ENCODE measurements around the gene EDAR.

The EDAR gene

GRCh38 chr2:109021895-109022300 is 32.9 kb upstream of the EDAR start:
- no peak overlapping the region for H3K4me3 ChIP-seq (ENCODE audit: low read depth in 1 of 2, low read length in 2 of 2)

DNA sequence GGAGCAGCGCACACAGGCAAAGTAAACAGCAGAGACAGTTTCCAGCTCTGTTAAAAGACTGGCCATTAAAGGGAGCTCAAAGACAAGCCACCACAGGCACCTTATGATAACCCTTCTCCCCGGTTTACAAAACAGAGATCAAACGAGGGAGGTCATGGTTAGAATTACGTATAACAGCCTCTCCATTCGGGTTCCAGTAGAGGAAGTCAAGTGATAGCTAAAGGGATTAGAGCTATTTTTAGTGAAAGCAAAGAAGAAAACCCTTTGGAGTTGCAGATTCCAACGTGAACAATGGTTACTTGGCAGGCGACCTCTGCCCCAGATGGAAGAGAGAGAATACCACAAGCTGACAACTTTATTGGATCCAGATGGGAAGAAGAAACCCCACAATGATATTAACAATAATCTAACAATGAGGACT is 31.2 kb upstream of the EDAR start:
- H3K27me3 ChIP-seq (ENCODE audit: control insufficient read depth in 1 of 2, insufficient read depth in 2 of 2, low read length in 2 of 2) = no peaks in the 10 kb centered on the region
- no peak overlapping the region for H3K9ac ChIP-seq (ENCODE audit: low read length)
- H3K27ac ChIP-seq (ENCODE audit: low read depth, low read length) = no peak overlapping the region
- H3K4me3 ChIP-seq (ENCODE audit: low read depth in 1 of 2, low read length in 2 of 2) = no peak overlapping the region
- H3K36me3 ChIP-seq (ENCODE audit: insufficient read depth, low read length) = no peaks in the 10 kb centered on the region
- no peaks in the 10 kb centered on the region for H3K9me3 ChIP-seq (ENCODE audit: low read length)
- no peaks in the 10 kb centered on the region for H3K4me1 ChIP-seq (ENCODE audit: insufficient read depth, low read length)

More at GRCh38 chr2:109021895-109022300, 32.9 kb upstream of the EDAR start:
- Histone ChIP-seq H3K9ac (ENCODE audit: low read length) (no peak overlapping the region), H3K27me3 (ENCODE audit: control insufficient read depth in 1 of 2, insufficient read depth in 2 of 2, low read length in 2 of 2) (no peaks in the 10 kb centered on the region), H3K4me1 (ENCODE audit: insufficient read depth, low read length) (no peaks in the 10 kb centered on the region), H3K36me3 (ENCODE audit: insufficient read depth, low read length) (no peaks in the 10 kb centered on the region), H3K27ac (ENCODE audit: low read depth, low read length) (no peak overlapping the region), H3K9me3 (ENCODE audit: low read length) (no peaks in the 10 kb centered on the region)

GRCh38 chr2:109018452-109018851 is 29.4 kb upstream of the EDAR start:
- H3K9me3 ChIP-seq (ENCODE audit: low read length) = no peaks in the 10 kb centered on the region

DNA sequence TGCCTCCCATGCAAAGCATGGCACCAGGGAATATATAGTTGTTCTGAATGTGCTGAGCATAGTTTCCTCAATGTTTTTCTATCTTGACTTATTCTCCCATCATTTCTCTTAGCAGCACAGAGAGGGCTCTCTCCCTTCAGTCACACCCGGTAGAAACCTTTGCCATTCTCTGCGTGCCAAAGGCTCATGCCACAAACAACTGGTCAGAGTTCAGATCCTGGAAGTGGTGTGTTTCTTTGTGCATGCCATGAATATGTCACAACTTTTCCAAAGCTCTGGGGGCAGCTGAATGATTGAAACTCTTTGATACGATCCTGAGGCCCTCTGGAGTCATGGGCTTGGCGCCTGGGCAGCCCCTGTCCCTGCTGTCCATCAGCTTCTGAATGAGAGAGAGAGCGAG is 28.0 kb upstream of the EDAR start:
- no peaks in the 10 kb centered on the region for H3K9me3 ChIP-seq (ENCODE audit: low read length)
- no peaks in the 10 kb centered on the region for H3K36me3 ChIP-seq (ENCODE audit: insufficient read depth, low read length)
- H3K27ac ChIP-seq (ENCODE audit: low read depth, low read length) = no peak overlapping the region
- no peak overlapping the region for H3K9ac ChIP-seq (ENCODE audit: low read length)
- no peaks in the 10 kb centered on the region for H3K27me3 ChIP-seq (ENCODE audit: control insufficient read depth in 1 of 2, insufficient read depth in 2 of 2, low read length in 2 of 2)
- no peak overlapping the region for H3K4me3 ChIP-seq (ENCODE audit: low read depth in 1 of 2, low read length in 2 of 2)
- no peaks in the 10 kb centered on the region for H3K4me1 ChIP-seq (ENCODE audit: insufficient read depth, low read length)

More at GRCh38 chr2:109018452-109018851, 29.4 kb upstream of the EDAR start:
- H3K27ac ChIP-seq (ENCODE audit: low read depth, low read length) = no peak overlapping the region
- no peaks in the 10 kb centered on the region for H3K27me3 ChIP-seq (ENCODE audit: control insufficient read depth in 1 of 2, insufficient read depth in 2 of 2, low read length in 2 of 2)
- no peaks in the 10 kb centered on the region for H3K4me1 ChIP-seq (ENCODE audit: insufficient read depth, low read length)
- no peak overlapping the region for H3K9ac ChIP-seq (ENCODE audit: low read length)
- H3K4me3 ChIP-seq (ENCODE audit: low read depth in 1 of 2, low read length in 2 of 2) = no peak overlapping the region
- H3K36me3 ChIP-seq (ENCODE audit: insufficient read depth, low read length) = no peaks in the 10 kb centered on the region

- no peaks in the 10 kb centered on the region for H3K9me3 ChIP-seq (ENCODE audit: low read length)
- no peaks in the 10 kb centered on the region for H3K36me3 ChIP-seq (ENCODE audit: insufficient read depth, low read length)
- H3K27ac ChIP-seq (ENCODE audit: low read depth, low read length) = no peak overlapping the region
- H3K9ac ChIP-seq (ENCODE audit: low read length) = no peak overlapping the region
- no peak overlapping the region for H3K4me3 ChIP-seq (ENCODE audit: low read depth in 1 of 2, low read length in 2 of 2)
- no peaks in the 10 kb centered on the region for H3K4me1 ChIP-seq (ENCODE audit: insufficient read depth, low read length)
- no peaks in the 10 kb centered on the region for H3K27me3 ChIP-seq (ENCODE audit: control insufficient read depth in 1 of 2, insufficient read depth in 2 of 2, low read length in 2 of 2)
Observed at GRCh38 chr2:109016376-109016775, 27.4 kb upstream of the EDAR start.

GRCh38 chr2:109014476-109014875 is 25.5 kb upstream of the EDAR start:
- Histone ChIP-seq H3K9me3 (ENCODE audit: low read length) (no peaks in the 10 kb centered on the region), H3K4me1 (ENCODE audit: insufficient read depth, low read length) (no peaks in the 10 kb centered on the region), H3K9ac (ENCODE audit: low read length) (no peak overlapping the region), H3K27me3 (ENCODE audit: control insufficient read depth in 1 of 2, insufficient read depth in 2 of 2, low read length in 2 of 2) (no peaks in the 10 kb centered on the region), H3K4me3 (ENCODE audit: low read depth in 1 of 2, low read length in 2 of 2) (no peak overlapping the region), H3K27ac (ENCODE audit: low read depth, low read length) (no peak overlapping the region), H3K36me3 (ENCODE audit: insufficient read depth, low read length) (no peaks in the 10 kb centered on the region)

DNA sequence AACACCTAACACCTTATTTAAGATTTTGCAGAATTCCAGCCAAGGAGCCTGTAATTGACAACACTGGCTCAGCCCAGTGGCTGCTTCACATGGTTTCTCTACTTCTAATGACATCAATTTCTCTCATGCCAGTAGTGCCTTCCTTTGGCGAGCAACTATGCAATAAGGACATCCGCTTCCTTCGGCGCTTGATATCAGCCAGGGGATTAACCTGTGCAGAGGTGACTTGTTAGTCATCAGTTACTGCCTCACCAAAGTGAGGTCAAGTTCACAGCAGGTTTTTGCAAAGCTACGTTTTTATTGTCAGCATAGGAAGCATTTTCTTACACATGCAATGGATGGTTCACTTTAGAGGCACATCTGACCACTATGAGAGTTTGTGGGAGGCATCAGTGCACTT is 24.0 kb upstream of the EDAR start:
- Histone ChIP-seq H3K4me1 (ENCODE audit: insufficient read depth, low read length) (no peaks in the 10 kb centered on the region), H3K9ac (ENCODE audit: low read length) (no peak overlapping the region), H3K4me3 (ENCODE audit: low read depth in 1 of 2, low read length in 2 of 2) (no peak overlapping the region), H3K9me3 (ENCODE audit: low read length) (no peaks in the 10 kb centered on the region), H3K36me3 (ENCODE audit: insufficient read depth, low read length) (no peaks in the 10 kb centered on the region), H3K27ac (ENCODE audit: low read depth, low read length) (no peak overlapping the region), H3K27me3 (ENCODE audit: control insufficient read depth in 1 of 2, insufficient read depth in 2 of 2, low read length in 2 of 2) (no peaks in the 10 kb centered on the region)

DNA sequence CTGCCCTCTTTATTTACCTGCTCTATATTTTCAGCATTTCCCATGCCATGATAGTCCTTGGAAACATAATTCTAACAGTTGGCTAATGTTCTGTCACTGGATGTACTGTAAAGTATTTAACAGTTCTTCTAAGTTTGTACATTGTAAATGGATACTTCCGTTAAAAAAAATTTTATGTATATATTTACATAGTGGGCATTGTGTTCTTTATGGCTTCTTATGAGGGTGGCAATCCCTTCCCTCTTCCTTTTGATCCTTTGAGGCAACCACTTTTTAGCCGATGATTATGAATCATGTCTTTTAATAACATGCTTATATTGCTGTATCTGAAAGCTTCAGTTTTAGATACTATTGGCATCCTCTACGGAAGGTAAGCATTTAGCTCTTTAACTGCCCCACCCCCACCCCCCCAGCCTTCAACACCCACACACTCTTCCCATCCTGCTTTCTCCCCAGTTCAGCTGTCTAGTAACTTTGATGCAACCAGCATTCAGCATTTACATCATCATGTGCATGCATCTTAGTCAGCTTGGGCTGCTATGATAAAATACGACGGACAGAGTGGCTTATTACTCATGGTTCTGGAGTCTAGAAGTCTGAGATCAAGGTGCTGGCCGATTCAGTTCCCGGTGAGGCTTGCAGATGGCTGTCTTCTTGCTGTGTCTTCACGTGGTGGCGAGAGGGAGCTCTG is 21.0 kb upstream of the EDAR start:
- Histone ChIP-seq H3K9me3 (ENCODE audit: low read length) (no peaks in the 10 kb centered on the region), H3K4me1 (ENCODE audit: insufficient read depth, low read length) (no peaks in the 10 kb centered on the region), H3K36me3 (ENCODE audit: insufficient read depth, low read length) (no peaks in the 10 kb centered on the region), H3K9ac (ENCODE audit: low read length) (no peak overlapping the region), H3K4me3 (ENCODE audit: low read depth in 1 of 2, low read length in 2 of 2) (no peak overlapping the region), H3K27ac (ENCODE audit: low read depth, low read length) (no peak overlapping the region), H3K27me3 (ENCODE audit: control insufficient read depth in 1 of 2, insufficient read depth in 2 of 2, low read length in 2 of 2) (no peaks in the 10 kb centered on the region)

GRCh38 chr2:109006971-109007370 is 18.0 kb upstream of the EDAR start:
- no peak overlapping the region for H3K27ac ChIP-seq (ENCODE audit: low read depth, low read length)
- H3K27me3 ChIP-seq (ENCODE audit: control insufficient read depth in 1 of 2, insufficient read depth in 2 of 2, low read length in 2 of 2) = no peaks in the 10 kb centered on the region
- H3K4me1 ChIP-seq (ENCODE audit: insufficient read depth, low read length) = no peaks in the 10 kb centered on the region
- H3K9ac ChIP-seq (ENCODE audit: low read length) = no peak overlapping the region
- no peak overlapping the region for H3K4me3 ChIP-seq (ENCODE audit: low read depth in 1 of 2, low read length in 2 of 2)
- no peaks in the 10 kb centered on the region for H3K36me3 ChIP-seq (ENCODE audit: insufficient read depth, low read length)
- H3K9me3 ChIP-seq (ENCODE audit: low read length) = no peaks in the 10 kb centered on the region

- H3K27me3 ChIP-seq (ENCODE audit: control insufficient read depth in 1 of 2, insufficient read depth in 2 of 2, low read length in 2 of 2) = no peaks in the 10 kb centered on the region
- H3K9ac ChIP-seq (ENCODE audit: low read length) = no peak overlapping the region
- H3K4me1 ChIP-seq (ENCODE audit: insufficient read depth, low read length) = no peaks in the 10 kb centered on the region
- H3K9me3 ChIP-seq (ENCODE audit: low read length) = no peaks in the 10 kb centered on the region
- H3K36me3 ChIP-seq (ENCODE audit: insufficient read depth, low read length) = no peaks in the 10 kb centered on the region
- H3K27ac ChIP-seq (ENCODE audit: low read depth, low read length) = no peak overlapping the region
- H3K4me3 ChIP-seq (ENCODE audit: low read depth in 1 of 2, low read length in 2 of 2) = no peak overlapping the region
Observed at GRCh38 chr2:109005686-109006204, 16.7 kb upstream of the EDAR start.

DNA sequence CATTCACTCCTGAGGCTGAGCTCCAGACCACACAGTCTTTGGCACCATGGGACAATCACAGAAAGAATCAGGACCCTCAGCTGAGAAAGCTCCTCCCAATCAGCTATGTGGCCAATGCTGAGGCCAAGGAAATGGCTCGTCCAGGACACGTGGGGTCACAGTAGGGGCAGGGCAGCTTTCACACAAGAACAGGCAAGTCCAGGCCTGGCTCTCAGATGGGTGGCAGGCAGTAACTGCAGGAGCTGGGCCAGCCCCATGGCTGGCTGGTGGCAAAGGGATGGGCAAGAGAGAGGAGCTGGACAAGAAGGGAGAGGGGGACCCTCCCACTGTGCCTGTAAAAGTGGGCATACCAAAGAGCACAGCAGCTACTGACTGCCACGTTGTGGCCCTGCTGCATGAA is 12.2 kb upstream of the EDAR start:
- Histone ChIP-seq H3K4me1 (ENCODE audit: insufficient read depth, low read length) (no peaks in the 10 kb centered on the region), H3K27me3 (ENCODE audit: control insufficient read depth in 1 of 2, insufficient read depth in 2 of 2, low read length in 2 of 2) (no peaks in the 10 kb centered on the region), H3K4me3 (ENCODE audit: low read depth in 1 of 2, low read length in 2 of 2) (no peak overlapping the region), H3K36me3 (ENCODE audit: insufficient read depth, low read length) (no peaks in the 10 kb centered on the region), H3K9me3 (ENCODE audit: low read length) (no peaks in the 10 kb centered on the region), H3K9ac (ENCODE audit: low read length) (no peak overlapping the region), H3K27ac (ENCODE audit: low read depth, low read length) (no peak overlapping the region)

- no peak overlapping the region for H3K4me3 ChIP-seq (ENCODE audit: low read depth in 1 of 2, low read length in 2 of 2)
Observed at GRCh38 chr2:109000738-109001137, 11.7 kb upstream of the EDAR start.

More at GRCh38 chr2:109000738-109001137, 11.7 kb upstream of the EDAR start:
- Histone ChIP-seq H3K36me3 (ENCODE audit: insufficient read depth, low read length) (no peaks in the 10 kb centered on the region), H3K9me3 (ENCODE audit: low read length) (no peaks in the 10 kb centered on the region), H3K9ac (ENCODE audit: low read length) (no peak overlapping the region), H3K27me3 (ENCODE audit: control insufficient read depth in 1 of 2, insufficient read depth in 2 of 2, low read length in 2 of 2) (no peaks in the 10 kb centered on the region), H3K4me1 (ENCODE audit: insufficient read depth, low read length) (no peaks in the 10 kb centered on the region), H3K27ac (ENCODE audit: low read depth, low read length) (no peak overlapping the region)

All from muscle layer of colon (tissue), 2 donors.